ENCODE data around the gene FBXO41. TPM values are rescaled to one million over a fixed set of nuclear protein-coding genes. Genes with fewer than 3 reads are reported as not detected.

FBXO41 gene
- total RNA-seq, 4 donors from 2014 or later, result 1.1 to 8.2 (median 5.7) TPM

- whole genome bisulfite sequencing, result 52% methylated on average over 6 of the region's 17 CpGs
- H3K27me3 ChIP-seq, result no peaks in the 10 kb centered on the region
- DNase-seq (ENCODE audit: low spot score in 2 of 2), result no peak
- H3K4me1 ChIP-seq, result no peaks in the 10 kb centered on the region
- TF ChIP-seq EP300 (IDR thresholded peaks at IDR 0.05) (no peak), CTCF (IDR thresholded peaks at IDR 0.05) (peak in 1 of 2 donors; percentile 27), POLR2A (IDR thresholded peaks at IDR 0.05) (no peak), POLR2AphosphoS5 (IDR thresholded peaks at IDR 0.05) (no peak)
- H3K9me3 ChIP-seq, result no peaks in the 10 kb centered on the region
- peaks cover 3% of the 10 kb centered on the region for H3K36me3 ChIP-seq
- H3K27ac ChIP-seq, result no peak overlapping the region
- H3K4me3 ChIP-seq, result no peak overlapping the region
Measured at GRCh38 chr2:73260338-73260984, 23.8 kb downstream of the FBXO41 start.

DNA sequence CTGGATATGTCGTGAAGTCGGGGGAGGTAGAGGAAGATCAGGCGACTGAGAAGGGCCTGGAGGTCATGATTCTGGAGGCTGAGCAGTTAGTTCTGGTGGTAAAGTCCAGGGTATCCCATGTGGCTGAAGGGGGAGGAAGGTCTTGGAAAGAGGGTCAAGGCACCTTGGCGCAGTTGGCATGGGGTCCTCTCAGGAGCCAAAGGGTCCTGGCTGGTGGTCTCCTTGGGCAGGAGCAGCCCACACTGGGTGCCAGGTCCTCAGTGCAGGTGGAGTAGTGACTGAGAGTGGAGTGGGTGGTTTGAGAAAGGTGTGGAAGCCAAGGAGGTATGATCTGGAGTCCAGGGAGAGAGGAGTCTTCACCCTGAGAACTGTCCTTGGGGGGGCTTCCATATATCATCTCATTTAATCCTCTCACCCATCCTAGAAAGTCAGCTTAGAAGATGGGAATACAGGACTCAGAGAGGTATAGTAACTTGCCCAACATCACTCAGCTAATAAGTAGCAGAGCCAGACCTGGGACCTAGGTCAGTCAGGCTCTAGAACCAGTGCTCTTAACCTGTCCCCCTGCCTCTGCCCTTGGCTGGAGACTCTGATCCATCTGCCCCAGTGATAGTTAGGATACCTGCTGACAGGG lies 24.5 kb downstream of the FBXO41 start:
- H3K4me3 ChIP-seq, result no peak overlapping the region
- H3K36me3 ChIP-seq, result peaks cover 3% of the 10 kb centered on the region
- H3K9me3 ChIP-seq, result no peaks in the 10 kb centered on the region
- no peaks in the 10 kb centered on the region for H3K4me1 ChIP-seq
- H3K27ac ChIP-seq, result no peak overlapping the region
- H3K27me3 ChIP-seq, result no peaks in the 10 kb centered on the region
- TF ChIP-seq CTCF (IDR thresholded peaks at IDR 0.05), result no peak
- TF ChIP-seq EP300 (IDR thresholded peaks at IDR 0.05), result no peak
- no peak for TF ChIP-seq POLR2A (IDR thresholded peaks at IDR 0.05)
- 72% methylated on average over 4 of the region's 4 CpGs for WGBS
- no peak for DNase-seq (ENCODE audit: low spot score in 2 of 2)

DNA sequence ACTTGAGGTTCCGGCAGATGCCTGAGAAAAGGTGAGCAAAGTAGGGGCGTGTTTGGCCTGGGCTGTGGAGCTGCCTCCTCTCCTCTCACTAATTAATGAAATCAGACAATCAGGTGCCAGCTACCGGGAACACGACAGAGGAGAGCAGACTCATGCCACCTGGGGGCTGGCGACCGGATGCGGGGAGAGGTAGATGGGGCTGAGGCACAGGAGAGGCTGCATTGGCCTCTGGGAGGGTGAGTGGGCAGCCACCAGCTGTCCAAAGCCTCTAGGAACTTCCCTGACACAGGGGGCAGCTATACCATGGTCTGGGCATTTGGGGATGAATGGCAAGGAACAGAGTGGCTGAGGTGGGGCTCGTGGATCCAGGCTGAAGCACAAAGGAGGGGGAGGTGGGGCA lies 25.0 kb downstream of the FBXO41 start:
- no peak for TF ChIP-seq POLR2A (IDR thresholded peaks at IDR 0.05)
- TF ChIP-seq EP300 (IDR thresholded peaks at IDR 0.05), result no peak
- no peak for TF ChIP-seq POLR2AphosphoS5 (IDR thresholded peaks at IDR 0.05)
- TF ChIP-seq CTCF (IDR thresholded peaks at IDR 0.05), result no peak
- no peak for DNase-seq (ENCODE audit: low spot score in 2 of 2)
- Histone ChIP-seq H3K4me3 (no peak overlapping the region), H3K27me3 (no peaks in the 10 kb centered on the region), H3K36me3 (peaks cover 5% of the 10 kb centered on the region), H3K9me3 (no peaks in the 10 kb centered on the region), H3K27ac (no peak overlapping the region), H3K4me1 (no peaks in the 10 kb centered on the region)
- 93% methylated on average over 7 of the region's 8 CpGs for WGBS

- peaks cover 9% of the 10 kb centered on the region for H3K36me3 ChIP-seq
- TF ChIP-seq POLR2A (IDR thresholded peaks at IDR 0.05), result no peak
- H3K27ac ChIP-seq, result no peak overlapping the region
- DNase-seq (ENCODE audit: low spot score in 2 of 2), result peak in 1 of 2 donors; percentile 55
- no peaks in the 10 kb centered on the region for H3K4me1 ChIP-seq
- H3K4me3 ChIP-seq, result no peak overlapping the region
- WGBS, result no CpG with 5 or more reads among the region's 9 CpGs
- H3K9me3 ChIP-seq, result no peaks in the 10 kb centered on the region
- no peaks in the 10 kb centered on the region for H3K27me3 ChIP-seq
Measured at GRCh38 chr2:73258913-73259215, 25.4 kb downstream of the FBXO41 start.

DNA sequence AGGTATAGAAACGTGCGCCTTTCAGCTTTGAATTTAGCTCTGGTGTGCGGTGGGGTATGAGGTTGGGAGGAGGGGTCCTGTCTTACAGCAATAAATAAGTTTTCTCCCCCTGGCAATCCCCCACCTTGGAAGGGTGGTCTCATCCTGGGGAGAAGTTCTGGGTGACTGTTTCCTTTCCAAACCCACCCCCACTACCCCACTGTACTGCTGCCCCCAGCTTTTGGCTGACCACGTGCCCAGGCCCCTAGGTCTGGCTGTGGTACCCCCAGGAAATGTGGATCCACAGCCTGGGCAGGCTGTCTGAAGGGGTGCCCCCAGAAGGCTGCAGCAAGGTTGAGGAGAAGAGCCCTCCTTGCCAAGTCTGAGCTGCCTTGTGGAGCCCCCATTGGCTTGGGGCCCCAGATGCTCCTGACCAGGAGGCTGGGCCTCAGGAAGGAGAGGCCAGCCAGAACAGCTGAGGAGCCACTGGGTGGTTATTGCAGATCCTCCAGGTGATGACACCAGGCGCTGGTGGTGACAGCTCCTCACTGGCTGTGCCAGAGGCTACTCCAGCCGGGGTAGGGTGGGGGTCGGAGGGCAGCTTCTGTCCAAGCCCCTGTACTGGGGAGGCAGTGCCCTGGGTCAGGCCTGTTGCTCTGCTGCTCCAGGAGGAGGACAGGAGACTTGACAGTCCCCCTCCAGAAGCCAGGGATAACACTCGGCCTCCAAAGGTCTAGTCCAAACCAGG lies 25.9 kb downstream of the FBXO41 start:
- Histone ChIP-seq H3K4me1 (no peaks in the 10 kb centered on the region), H3K4me3 (no peak overlapping the region), H3K36me3 (peaks cover 14% of the 10 kb centered on the region), H3K27ac (no peak overlapping the region), H3K27me3 (no peaks in the 10 kb centered on the region), H3K9me3 (no peaks in the 10 kb centered on the region)
- TF ChIP-seq EP300 (IDR thresholded peaks at IDR 0.05) (no peak), CTCF (IDR thresholded peaks at IDR 0.05) (no peak), POLR2AphosphoS5 (IDR thresholded peaks at IDR 0.05) (no peak), POLR2A (IDR thresholded peaks at IDR 0.05) (no peak)
- peak in 1 of 2 donors; percentile 55 for DNase-seq (ENCODE audit: low spot score in 2 of 2)
- 82% methylated on average over 4 of the region's 8 CpGs for WGBS

Measured in suprapubic skin (tissue), 4 donors.